Keratinocyte (primary cell): ENCODE measurements around the gene PRG3. TPM values are rescaled to one million over a fixed set of nuclear protein-coding genes. Genes with fewer than 3 reads are reported as not detected.

Experiments used
- DNase-seq: peaks from one replicate; pipeline ENCODE4 v3.0.0-alpha.2; 2011; ENCODE audit warnings: low read depth, missing footprints, low spot score
- FAIRE-seq: peaks from 2 replicates; lab custom pipeline; 2011; peaks lifted over from hg19 to GRCh38; lab: Jason Lieb, UNC
- H2AFZ ChIP-seq: 2 replicates; pipeline ENCODE4 v1.6.0; 2012; ENCODE audit warnings: low read length, control low read depth, inconsistent platforms; ENCODE audit not compliant: control insufficient read depth
- H3K27ac ChIP-seq: 2 replicates; pipeline ENCODE4 v1.5.1; 2011; ENCODE audit warnings: low read length; ENCODE audit not compliant: control insufficient read depth, insufficient read depth
- H3K27me3 ChIP-seq: 3 replicates; pipeline ENCODE4 v1.6.0; 2011; ENCODE audit warnings: low read length; ENCODE audit not compliant: control insufficient read depth, insufficient read depth; ENCODE audit errors: extremely low read depth
- H3K36me3 ChIP-seq, 2 experiments: 2 replicates in 1 of 2; 3 replicates in 1 of 2; pipeline ENCODE4 v1.5.1; 2011; ENCODE audit warnings: low read length in 2 of 2, mild to moderate bottlenecking in 1 of 2; ENCODE audit not compliant: control insufficient read depth in 2 of 2, insufficient read depth in 2 of 2; ENCODE audit errors: extremely low read depth in 1 of 2
- H3K4me1 ChIP-seq: 3 replicates; pipeline ENCODE4 v1.5.1; 2011; ENCODE audit warnings: low read length; ENCODE audit not compliant: control insufficient read depth, insufficient read depth; ENCODE audit errors: extremely low read depth
- H3K4me2 ChIP-seq: 3 replicates; pipeline ENCODE4 v1.6.0; 2011; ENCODE audit warnings: low read depth, low read length; ENCODE audit not compliant: control insufficient read depth, insufficient read depth; ENCODE audit errors: extremely low read depth
- H3K4me3 ChIP-seq, 3 experiments: fragments of 200-600 bp in 1 of 3; sonication (generic) in 1 of 3; 2 replicates in 2 of 3; 3 replicates in 1 of 3; pipeline ENCODE4 v1.5.1; 2011 to 2016; ENCODE audit warnings: low read length in 3 of 3, mild to moderate bottlenecking in 3 of 3, control low read depth in 2 of 3, inconsistent platforms in 1 of 3, low read depth in 1 of 3, mixed read lengths in 1 of 3, mixed run types in 1 of 3, moderate library complexity in 1 of 3; ENCODE audit not compliant: control insufficient read depth in 2 of 3, insufficient read depth in 2 of 3; ENCODE audit errors: extremely low read depth in 1 of 3
- H3K79me2 ChIP-seq: 2 replicates; pipeline ENCODE4 v1.6.0; 2012; ENCODE audit warnings: low read length; ENCODE audit not compliant: control insufficient read depth, insufficient read depth
- H3K9ac ChIP-seq: 3 replicates; pipeline ENCODE4 v1.6.0; 2011; ENCODE audit warnings: low read length; ENCODE audit not compliant: control insufficient read depth, insufficient read depth; ENCODE audit errors: extremely low read depth
- H3K9me1 ChIP-seq: 3 replicates; pipeline ENCODE4 v1.6.0; 2011; ENCODE audit warnings: low read length; ENCODE audit not compliant: control insufficient read depth, insufficient read depth; ENCODE audit errors: extremely low read depth
- H3K9me3 ChIP-seq: 2 replicates; pipeline ENCODE4 v1.5.1; 2012; ENCODE audit warnings: low read depth, low read length; ENCODE audit not compliant: control insufficient read depth
- H4K20me1 ChIP-seq: 3 replicates; pipeline ENCODE4 v1.6.0; 2011; ENCODE audit warnings: low read length; ENCODE audit not compliant: control insufficient read depth, insufficient read depth; ENCODE audit errors: extremely low read depth
- EZH2 ChIP-seq: IDR thresholded peaks from one replicate; pipeline ENCODE4 v1.6.1; 2012; ENCODE audit warnings: inconsistent platforms, mild to moderate bottlenecking, low read length, moderate library complexity
- dilution Hi-C: fragments of 300-500 bp; cut with MboI; formaldehyde crosslinking; loops from one replicate; pipeline ENCODE4 v1.7.0; 2020; ENCODE audit warnings: low sequenced_read_pairs; ENCODE audit not compliant: extremely low pct_ligation_motif_present
- polyA plus RNA-seq, 5 experiments: library from polyadenylated mRNA; depleted of rRNA in 3 of 5; stranded (reverse) in 3 of 5; stranded (forward) in 1 of 5; unstranded in 1 of 5; fragments of >200 nt; gene quantifications; 1 replicate in 1 of 5; 2 replicates in 3 of 5; 3 replicates in 1 of 5; pipeline versions ENCODE4 v1.2.1 to v1.2.3, GENCODE V29; 2011 to 2012; ENCODE audit warnings: missing spikeins in 2 of 5, low read depth in 1 of 5, low replicate concordance in 1 of 5
- TF ChIP-seq, protein P1 (sequence below), 3 experiments: IDR thresholded peaks in 1 of 3; conservative IDR thresholded peaks in 1 of 3; optimal IDR thresholded peaks in 1 of 3; 2 replicates in 2 of 3; 3 replicates in 1 of 3; pipeline versions ENCODE3 to v1.5.1; 2011; ENCODE audit warnings: low read length in 3 of 3, mild to moderate bottlenecking in 3 of 3, moderate library complexity in 2 of 3, control low read depth in 1 of 3, inconsistent platforms in 1 of 3; ENCODE audit not compliant: insufficient read depth in 2 of 3; ENCODE audit errors: extremely low read depth in 1 of 3

The PRG3 gene
- polyA plus RNA-seq, 1 donor (not counting 4 experiments of a cell fraction or from before 2014, with no cell fraction given): not detected

DNA sequence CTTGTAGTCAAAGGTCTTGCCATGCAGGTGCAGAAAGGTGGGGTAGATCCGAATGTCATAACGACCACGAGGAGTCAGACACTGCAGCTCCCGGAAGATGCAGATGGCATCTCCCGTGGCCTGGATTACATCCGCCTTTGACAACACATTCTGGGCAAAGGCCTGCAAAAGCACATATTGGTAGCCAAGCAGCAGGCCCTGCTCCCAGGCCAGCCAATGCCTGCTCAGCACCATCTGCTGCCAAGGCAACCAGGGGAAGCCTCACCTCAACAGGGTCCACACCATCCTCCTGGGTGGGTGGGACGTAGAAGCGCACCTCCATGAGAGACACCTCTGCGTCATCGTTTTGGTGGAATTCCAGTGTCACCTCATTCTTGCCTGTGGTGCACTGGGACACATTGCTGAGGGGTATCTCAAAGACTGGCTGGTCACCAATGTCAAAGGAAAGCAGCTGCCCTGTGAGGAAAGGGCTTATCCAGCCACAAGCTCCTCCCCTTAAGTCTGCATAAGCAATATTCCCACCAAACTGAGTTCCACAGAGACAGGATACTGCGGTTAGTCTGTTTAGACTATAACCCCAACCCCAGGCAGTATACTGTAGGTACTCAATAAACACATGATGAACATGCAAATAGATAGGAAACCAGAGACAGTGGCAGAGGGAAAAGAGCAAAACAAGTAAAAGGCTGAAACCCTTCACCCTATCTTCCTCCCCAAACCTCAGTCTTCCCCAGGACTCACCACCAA is 48.1 kb downstream of the PRG3 start:
- dilution Hi-C loops: no loop called here
- no peak for FAIRE-seq
- Histone ChIP-seq H3K36me3 (peaks cover 39 to 53% of the 10 kb centered on the region in 2 experiments), H3K4me3 (no peak overlapping the region), H3K27me3 (no peaks in the 10 kb centered on the region), H3K9me3 (no peaks in the 10 kb centered on the region), H3K4me2 (no peak overlapping the region), H3K4me1 (peaks cover 15% of the 10 kb centered on the region), H3K9me1 (no peaks in the 10 kb centered on the region), H3K9ac (no peak overlapping the region), H4K20me1 (no peaks in the 10 kb centered on the region), H3K27ac (no peak overlapping the region), H2AFZ (no peak overlapping the region), H3K79me2 (peaks cover 37% of the 10 kb centered on the region)
- TF ChIP-seq, protein P1, sequence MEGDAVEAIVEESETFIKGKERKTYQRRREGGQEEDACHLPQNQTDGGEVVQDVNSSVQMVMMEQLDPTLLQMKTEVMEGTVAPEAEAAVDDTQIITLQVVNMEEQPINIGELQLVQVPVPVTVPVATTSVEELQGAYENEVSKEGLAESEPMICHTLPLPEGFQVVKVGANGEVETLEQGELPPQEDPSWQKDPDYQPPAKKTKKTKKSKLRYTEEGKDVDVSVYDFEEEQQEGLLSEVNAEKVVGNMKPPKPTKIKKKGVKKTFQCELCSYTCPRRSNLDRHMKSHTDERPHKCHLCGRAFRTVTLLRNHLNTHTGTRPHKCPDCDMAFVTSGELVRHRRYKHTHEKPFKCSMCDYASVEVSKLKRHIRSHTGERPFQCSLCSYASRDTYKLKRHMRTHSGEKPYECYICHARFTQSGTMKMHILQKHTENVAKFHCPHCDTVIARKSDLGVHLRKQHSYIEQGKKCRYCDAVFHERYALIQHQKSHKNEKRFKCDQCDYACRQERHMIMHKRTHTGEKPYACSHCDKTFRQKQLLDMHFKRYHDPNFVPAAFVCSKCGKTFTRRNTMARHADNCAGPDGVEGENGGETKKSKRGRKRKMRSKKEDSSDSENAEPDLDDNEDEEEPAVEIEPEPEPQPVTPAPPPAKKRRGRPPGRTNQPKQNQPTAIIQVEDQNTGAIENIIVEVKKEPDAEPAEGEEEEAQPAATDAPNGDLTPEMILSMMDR (optimal IDR thresholded peaks at IDR 0.05 in 1 of 3, IDR thresholded peaks at IDR 0.05 in 1 of 3, conservative IDR thresholded peaks at IDR 0.05 in 1 of 3; ENCODE audit: extremely low read depth in 1 of 3, insufficient read depth in 2 of 3, low read length in 3 of 3): no peak
- TF ChIP-seq EZH2: no peak
- no peak for DNase-seq

DNA sequence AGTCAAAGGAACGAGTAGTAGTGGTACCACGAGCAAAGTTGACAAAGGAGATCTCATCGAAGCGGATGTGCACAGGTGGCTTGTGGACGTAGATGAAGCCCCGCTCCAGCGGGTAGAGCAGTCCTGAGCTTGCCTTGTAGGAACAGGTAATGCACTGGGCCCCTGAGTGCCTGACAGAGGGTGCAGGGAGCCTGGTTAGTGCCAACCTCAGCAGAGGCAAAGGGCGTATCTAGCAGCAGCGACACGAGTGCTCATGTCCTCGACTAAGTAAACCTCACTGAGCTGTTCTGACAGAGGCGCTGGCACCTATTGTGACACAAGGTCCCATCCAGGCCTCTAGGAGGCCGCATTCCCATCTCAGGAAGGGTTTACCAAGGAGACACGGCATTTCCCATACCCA is 49.2 kb downstream of the PRG3 start:
- Histone ChIP-seq H3K4me2 (no peak overlapping the region), H4K20me1 (no peaks in the 10 kb centered on the region), H2AFZ (no peak overlapping the region), H3K9ac (no peak overlapping the region), H3K4me3 (no peak overlapping the region), H3K36me3 (peaks cover 43 to 63% of the 10 kb centered on the region in 2 experiments), H3K9me3 (no peaks in the 10 kb centered on the region), H3K79me2 (peaks cover 37% of the 10 kb centered on the region), H3K27me3 (no peaks in the 10 kb centered on the region), H3K9me1 (no peaks in the 10 kb centered on the region), H3K27ac (no peak overlapping the region), H3K4me1 (peaks cover 15% of the 10 kb centered on the region)
- FAIRE-seq (no peak), DNase-seq (no peak)
- dilution Hi-C loops: no loop called here
- TF ChIP-seq EZH2: no peak
- TF ChIP-seq, protein P1 (optimal IDR thresholded peaks at IDR 0.05 in 1 of 3, IDR thresholded peaks at IDR 0.05 in 1 of 3, conservative IDR thresholded peaks at IDR 0.05 in 1 of 3; ENCODE audit: extremely low read depth in 1 of 3, insufficient read depth in 2 of 3, low read length in 3 of 3): no peak
